Activated gamma-delta T cell treated with Interleukin-2 at 50 U/mL for 16 hours (primary cell): ENCODE results near the gene TROAP.
"Not testable (repeated sequence)": the region's sequence is repeated elsewhere in the genome, so short reads cannot be mapped to it uniquely, and the experiment has no call there.

Experiments
- DNase-seq: peaks from one replicate; pipeline ENCODE4 v3.0.0-alpha.2; 2020

TROAP gene

GRCh38 chr12:49294804-49295081 is 28.3 kb upstream of the TROAP start:
- DNase-seq: no peak

GRCh38 chr12:49295082-49295936 is 27.7 kb upstream of the TROAP start, which contains the start of gene PRPH:
PRPH (plus strand) TSS chr12:49295147; CDS start chr12:49295201, 54 bp downstream.
- DNase-seq: no peak

GRCh38 chr12:49296034-49296835 is 26.8 kb upstream of the TROAP start:
- peak; percentile 55 for DNase-seq

GRCh38 chr12:49296836-49297694 is 26.0 kb upstream of the TROAP start:
- DNase-seq: no peak

- DNase-seq: no peak
Observed at GRCh38 chr12:49297695-49298060, 25.4 kb upstream of the TROAP start.

- no peak for DNase-seq
Observed at GRCh38 chr12:49298160-49298559, 24.9 kb upstream of the TROAP start.

GRCh38 chr12:49301760-49302159 is 21.3 kb upstream of the TROAP start:
- no peak for DNase-seq

- no peak for DNase-seq
Observed at GRCh38 chr12:49304161-49304560, 18.9 kb upstream of the TROAP start.

- no peak for DNase-seq
Observed at GRCh38 chr12:49305762-49306510, 17.1 kb upstream of the TROAP start.

GRCh38 chr12:49309386-49309785 is 13.7 kb upstream of the TROAP start:
- DNase-seq: no peak

GRCh38 chr12:49310451-49311000 is 12.5 kb upstream of the TROAP start:
- DNase-seq: not testable (repeated sequence)

- DNase-seq: no peak
Observed at GRCh38 chr12:49314811-49315210, 8.2 kb upstream of the TROAP start.

- not testable (repeated sequence) for DNase-seq
Observed at GRCh38 chr12:49317118-49317517, 5.9 kb upstream of the TROAP start.

- DNase-seq: not testable (repeated sequence)
Observed at GRCh38 chr12:49320411-49321103, 2.5 kb upstream of the TROAP start.

GRCh38 chr12:49322367-49322707 is 718 bp upstream of the TROAP start:
- DNase-seq: no peak

GRCh38 chr12:49323524-49324097 is 556 bp downstream of the TROAP start:
- DNase-seq: no peak

- DNase-seq: no peak
Observed at GRCh38 chr12:49325606-49326005, 2.6 kb downstream of the TROAP start.

- DNase-seq: no peak
Observed at GRCh38 chr12:49327368-49327767, 4.3 kb downstream of the TROAP start.

GRCh38 chr12:49327887-49328286 is 4.8 kb downstream of the TROAP start:
- DNase-seq: no peak

- DNase-seq: no peak
Observed at GRCh38 chr12:49328816-49329215, 5.8 kb downstream of the TROAP start.

GRCh38 chr12:49330032-49330619 is 7.1 kb downstream of the TROAP start:
- no peak for DNase-seq
